ENCODE data around the gene FILIP1L.

FILIP1L gene

DNA sequence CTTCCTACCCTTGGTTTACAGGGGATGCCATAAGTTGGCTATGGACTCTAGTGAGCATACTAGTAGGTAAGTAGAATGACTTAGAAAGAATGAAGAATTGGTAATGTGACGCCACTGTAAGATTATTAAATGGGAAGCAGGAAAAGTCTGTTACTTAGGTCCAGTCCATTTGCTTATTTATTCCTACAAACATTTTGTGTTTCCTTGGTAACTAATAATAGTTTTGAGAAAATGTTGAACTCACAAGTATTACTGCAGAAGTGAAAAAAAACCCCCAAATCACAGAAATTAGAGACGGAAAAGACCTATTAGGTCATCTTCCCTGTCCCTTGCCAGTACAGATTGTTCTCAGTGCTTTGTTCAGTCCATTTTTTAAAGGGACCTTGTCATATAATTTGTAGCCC is 233.2 kb downstream of the FILIP1L start:
- no peak for DNase-seq

DNA sequence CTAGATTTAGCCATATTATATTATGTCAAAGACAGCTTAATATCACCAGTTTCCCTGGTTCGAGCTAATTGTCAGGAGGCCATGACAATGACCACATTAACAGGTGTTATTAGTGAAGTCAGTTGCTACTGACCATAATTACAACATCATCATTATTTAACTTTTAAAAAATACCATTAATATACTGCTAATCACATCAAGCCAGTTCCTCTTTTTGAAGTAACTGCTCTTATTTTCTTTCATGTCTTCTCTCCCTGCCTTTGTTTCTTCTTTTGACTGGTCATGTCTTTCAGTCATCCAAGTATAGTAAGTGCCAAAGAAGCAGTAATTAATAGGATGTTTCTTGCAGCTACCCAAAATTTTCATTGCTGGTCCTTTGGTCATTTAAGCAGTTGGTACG is 235.0 kb downstream of the FILIP1L start:
- no peak for DNase-seq

- no peak for DNase-seq
Observed at GRCh38 chr3:99878005-99878404, 236.3 kb downstream of the FILIP1L start.

DNA sequence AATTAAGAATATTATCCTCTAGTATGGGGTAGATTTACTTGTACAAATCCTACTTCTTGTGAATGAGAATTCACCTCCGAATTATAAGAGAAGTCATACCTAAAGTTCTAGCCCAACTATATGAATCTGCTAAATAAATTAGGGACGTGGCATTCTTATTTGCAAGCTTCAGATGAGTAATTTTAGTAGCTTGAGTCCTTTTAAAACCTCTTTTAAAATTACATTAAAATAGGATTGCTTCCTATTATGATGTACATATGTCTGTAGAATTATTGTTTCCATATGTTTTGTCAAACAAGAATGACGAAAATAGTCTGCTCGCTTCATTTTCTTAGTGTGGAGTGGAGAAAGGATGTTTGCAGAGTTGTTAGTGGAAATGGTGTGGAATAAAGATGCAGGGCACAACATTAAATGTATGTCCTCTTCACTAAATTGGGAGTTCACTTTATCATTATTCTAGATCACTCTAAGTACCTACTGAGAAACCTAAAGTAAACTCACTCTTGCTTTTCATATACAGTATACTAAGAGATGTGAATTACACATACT is 237.2 kb downstream of the FILIP1L start:
- no peak for DNase-seq

DNA sequence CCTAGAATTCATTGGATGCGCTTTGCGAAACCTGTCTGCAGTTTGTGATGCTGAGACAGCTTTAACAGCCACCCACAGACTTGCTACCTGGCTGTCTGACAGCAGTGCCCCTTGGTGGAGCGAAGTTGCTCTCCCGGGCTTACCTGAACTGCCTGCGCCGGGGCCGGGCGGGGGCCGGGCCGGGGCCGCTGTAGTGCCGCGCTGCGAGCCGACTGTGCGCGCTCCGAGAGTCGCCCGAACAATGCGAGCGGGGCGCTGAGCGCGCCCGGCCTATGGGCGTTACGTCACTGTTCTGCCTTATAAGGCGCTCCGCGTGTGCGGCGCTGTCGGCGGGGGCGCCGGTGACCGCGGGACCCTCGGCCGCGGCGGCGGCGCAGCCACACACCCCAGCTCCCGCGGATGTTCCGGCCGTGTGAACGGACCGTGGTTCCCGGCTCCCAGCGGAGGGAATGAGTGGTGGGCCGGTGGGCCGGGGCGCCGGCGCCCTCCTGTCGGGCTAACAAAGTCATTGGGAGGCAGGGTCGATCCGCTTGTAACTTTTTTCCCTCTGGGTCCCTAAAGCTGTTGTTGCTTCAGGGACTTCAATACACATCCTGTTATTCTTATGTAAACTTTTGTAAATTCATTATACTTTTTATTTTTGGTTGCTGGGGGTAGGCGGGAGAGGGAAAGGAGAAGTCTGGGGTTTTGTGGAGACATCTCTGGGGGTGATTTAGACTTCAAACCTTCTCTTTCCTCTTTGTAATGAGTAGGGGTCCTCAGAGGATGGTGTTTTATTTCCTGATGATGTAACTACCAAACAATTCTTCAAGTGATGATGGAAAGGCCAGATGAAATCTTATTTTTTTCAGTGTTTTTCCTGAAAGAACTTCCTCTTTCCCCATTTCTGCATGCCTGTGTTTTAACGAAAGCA is 238.1 kb downstream of the FILIP1L start:
- peak; percentile 11 for DNase-seq

GRCh38 chr3:99875581-99875928 is 238.7 kb downstream of the FILIP1L start:
- no peak for DNase-seq

- no peak for DNase-seq
Observed at GRCh38 chr3:99874237-99875002, 239.9 kb downstream of the FILIP1L start.

- DNase-seq, result no peak
Observed at GRCh38 chr3:99873269-99874102, 240.8 kb downstream of the FILIP1L start.

DNA sequence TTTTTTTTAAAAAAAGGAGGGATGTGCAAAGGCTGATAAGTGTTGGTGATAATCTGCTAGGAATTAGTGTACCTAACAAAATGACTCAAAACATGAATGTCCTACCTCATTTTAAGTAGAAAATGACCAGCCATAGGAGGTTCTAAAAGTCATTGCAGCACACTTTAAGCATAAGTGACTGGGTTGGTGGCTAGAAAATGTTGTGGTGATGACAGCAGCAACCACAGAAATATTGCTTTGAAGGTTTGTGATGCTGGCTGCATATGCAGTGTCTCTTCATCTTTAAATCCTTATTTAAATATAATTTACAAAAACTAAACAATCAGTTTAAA is 241.4 kb downstream of the FILIP1L start:
- DNase-seq, result no peak

DNA sequence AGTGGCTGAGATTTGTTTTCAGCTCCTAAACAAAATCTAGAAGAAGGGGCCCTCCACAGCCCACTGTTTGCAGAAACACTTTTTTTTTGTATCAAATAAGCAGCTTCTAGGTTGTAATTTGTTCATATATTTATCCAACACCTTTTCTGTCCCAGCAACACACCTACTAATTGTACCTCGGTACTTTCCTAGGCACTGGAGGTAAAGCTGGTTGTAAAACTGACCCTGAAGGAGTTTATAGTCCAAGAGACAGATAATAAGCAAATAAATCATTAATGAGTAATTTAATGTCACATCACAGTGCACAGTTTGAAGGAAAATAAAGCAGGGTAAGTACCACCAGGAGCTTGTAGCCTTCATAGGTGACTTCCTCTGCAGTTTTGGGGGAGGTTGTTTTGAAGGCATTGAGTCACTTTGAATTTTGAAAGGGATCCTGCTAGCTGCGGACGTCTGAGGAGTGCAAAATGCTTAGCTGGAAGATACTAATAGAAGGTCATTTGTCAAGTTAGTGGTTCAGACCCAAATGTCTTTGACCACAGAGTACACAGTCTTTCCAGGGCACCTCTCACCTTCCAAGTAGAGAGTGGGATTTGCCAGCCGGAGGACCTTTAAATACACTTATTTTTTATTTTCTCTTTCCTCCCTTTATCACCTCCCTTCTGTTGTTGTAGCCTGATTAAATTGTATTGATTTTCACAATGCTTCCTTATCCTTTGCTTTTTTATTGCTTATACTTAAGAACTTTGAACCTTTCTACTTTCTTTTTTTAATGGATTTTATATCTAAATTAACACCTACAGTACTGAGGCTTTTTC is 242.9 kb downstream of the FILIP1L start:
- DNase-seq, result no peak

DNA sequence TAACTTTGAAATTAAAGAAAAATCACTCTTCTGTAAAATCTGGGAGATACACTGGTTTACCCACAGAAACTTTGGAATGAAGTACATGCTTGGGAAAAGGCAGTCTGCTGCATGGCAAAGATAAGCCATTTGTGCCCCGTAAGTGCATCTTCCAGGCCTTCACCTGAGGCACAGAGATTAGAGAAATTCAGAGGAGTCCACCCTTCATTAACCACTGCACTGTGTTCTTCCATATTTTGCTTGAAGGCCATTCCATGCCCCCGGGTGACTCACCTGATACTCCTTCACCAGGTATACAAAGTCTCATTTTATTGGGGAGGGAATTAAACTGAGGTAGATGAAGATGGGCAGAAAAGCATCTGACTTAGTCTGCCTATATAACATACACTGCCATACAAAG is 243.6 kb downstream of the FILIP1L start:
- DNase-seq, result no peak

GRCh38 chr3:99869621-99870020 is 244.7 kb downstream of the FILIP1L start:
- no peak for DNase-seq

GRCh38 chr3:99868311-99868646 is 246.0 kb downstream of the FILIP1L start:
- no peak for DNase-seq

DNA sequence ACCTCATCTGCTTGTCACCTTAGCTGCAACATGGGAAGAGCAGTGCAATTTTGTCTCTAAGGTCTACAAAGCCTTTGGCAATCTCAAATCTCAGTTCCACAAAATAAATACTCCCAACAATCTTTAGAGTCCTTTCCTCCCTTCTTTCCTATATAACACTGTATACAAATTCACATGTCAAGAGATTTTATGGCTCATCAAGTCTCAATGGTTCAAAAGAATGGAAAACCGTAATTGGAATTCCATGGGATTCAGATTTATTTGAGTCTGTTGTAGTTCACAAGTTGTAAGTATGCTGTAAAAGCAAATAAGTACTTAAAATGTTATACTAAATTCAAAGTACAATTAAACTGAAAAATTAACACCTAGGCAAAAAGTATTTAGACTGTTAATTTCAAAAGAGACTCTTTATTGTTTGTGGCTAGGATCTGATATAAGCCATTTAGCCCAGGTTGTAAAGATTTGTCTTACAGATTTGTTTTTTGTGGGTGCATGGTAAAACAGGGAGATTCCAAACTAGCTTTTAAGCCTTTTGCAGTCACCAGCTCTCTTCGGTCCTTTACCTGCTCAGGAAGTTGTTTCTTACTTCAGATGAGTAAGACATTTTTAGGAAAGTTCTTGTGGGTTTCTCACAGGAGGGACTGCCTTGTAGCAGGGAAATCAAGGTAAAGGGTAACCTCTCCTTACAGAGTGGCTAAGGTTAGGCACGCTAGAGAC is 246.5 kb downstream of the FILIP1L start:
- no peak for DNase-seq

GRCh38 chr3:99866261-99866761 is 248.0 kb downstream of the FILIP1L start:
- no peak for DNase-seq

- no peak for DNase-seq
Observed at GRCh38 chr3:99865321-99865720, 249.0 kb downstream of the FILIP1L start.

DNA sequence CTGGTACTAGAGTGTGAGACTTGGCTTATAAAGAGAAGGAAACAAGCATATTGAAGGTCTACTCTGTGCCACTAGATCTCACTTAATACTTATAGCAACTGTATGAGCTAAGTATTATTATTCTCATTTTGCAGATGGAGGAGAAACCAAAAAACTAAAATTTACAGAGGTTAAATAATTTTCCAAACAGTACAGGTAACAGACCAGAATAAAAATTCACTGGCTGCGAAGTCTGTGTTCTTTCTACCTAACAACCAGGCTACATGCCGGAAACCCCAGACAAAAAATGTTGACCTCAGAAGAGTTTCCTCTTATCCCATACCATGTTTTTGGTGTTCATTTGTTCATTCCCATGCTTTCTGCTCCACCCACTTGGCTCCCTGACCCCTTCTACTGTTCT is 250.0 kb downstream of the FILIP1L start:
- no peak for DNase-seq

DNA sequence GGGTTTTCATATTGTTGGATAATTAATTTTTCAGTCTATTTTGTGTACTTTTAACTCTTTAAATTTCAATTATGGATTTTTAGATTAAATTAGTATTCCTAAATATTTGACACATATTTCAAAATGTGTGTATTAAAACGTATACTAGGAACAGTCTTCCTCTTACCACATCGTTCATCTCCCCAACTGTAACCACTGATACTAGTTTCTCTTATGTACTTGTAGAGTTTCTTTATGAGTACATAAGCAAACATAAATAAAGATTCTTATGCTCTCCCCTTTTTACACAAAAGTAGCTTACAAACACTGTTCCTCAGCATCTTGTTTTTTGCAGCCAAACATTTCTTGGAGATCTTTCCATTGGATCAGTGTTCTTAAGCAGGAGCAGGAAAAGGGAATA is 250.7 kb downstream of the FILIP1L start:
- DNase-seq, result no peak

DNA sequence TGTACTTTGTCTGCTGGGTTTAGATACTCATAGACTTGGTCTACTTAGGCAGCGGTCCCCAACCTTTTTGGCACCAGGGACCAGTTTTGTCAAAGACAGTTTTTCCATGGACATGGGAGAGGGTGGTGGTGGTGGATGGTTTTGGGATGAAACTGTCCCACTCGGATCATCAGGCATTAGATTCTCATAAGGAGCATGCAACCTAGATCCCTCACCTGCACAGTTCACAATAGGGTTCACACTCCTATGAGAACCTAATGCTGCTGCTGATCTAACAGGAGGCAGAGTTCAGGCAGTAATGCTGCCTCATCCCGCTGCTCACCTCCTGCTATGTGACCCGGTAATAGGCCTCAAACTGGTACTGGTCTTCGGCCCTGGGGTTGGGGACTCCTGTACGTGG is 251.3 kb downstream of the FILIP1L start:
- no peak for DNase-seq

DNA sequence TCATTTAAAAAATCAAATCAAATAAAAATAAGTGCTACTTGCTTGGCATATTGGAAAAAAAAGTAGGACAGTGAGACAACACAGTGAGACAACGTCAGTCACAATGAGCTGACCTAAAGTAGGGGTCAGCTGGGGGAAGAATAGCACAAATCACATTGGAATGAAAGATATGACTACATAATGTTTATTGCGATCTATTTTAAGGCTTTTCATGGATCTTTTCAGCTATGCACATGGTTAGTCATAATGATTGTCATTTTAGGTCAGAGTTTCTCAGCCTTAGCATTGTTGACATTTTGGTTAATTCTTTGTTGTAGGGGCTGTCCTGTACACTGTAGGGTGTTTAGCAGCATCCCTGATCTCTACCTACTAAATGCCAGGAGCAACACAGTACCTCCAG is 252.1 kb downstream of the FILIP1L start:
- DNase-seq, result no peak

GRCh38 chr3:99861216-99861615 is 253.1 kb downstream of the FILIP1L start:
- no peak for DNase-seq

GRCh38 chr3:99859825-99860224 is 254.5 kb downstream of the FILIP1L start:
- no peak for DNase-seq

All from NCI-H2081 treated with DMSO at 0.1 percent for 48 hours (cell line).